HG02943 (cell line): ENCODE measurements around the gene UNC13B.
"Not testable (repeated sequence)": the region's sequence is repeated elsewhere in the genome, so short reads cannot be mapped to it uniquely, and the experiment has no call there.

Source experiments
- ATAC-seq: cut with Tn5 transposase; IDR thresholded peaks from one replicate; pipeline ENCODE4 v1.9.1; 2021; ENCODE audit warnings: mild to moderate bottlenecking, low read depth, moderate library complexity; ENCODE audit not compliant: unreplicated experiment

The UNC13B gene

DNA sequence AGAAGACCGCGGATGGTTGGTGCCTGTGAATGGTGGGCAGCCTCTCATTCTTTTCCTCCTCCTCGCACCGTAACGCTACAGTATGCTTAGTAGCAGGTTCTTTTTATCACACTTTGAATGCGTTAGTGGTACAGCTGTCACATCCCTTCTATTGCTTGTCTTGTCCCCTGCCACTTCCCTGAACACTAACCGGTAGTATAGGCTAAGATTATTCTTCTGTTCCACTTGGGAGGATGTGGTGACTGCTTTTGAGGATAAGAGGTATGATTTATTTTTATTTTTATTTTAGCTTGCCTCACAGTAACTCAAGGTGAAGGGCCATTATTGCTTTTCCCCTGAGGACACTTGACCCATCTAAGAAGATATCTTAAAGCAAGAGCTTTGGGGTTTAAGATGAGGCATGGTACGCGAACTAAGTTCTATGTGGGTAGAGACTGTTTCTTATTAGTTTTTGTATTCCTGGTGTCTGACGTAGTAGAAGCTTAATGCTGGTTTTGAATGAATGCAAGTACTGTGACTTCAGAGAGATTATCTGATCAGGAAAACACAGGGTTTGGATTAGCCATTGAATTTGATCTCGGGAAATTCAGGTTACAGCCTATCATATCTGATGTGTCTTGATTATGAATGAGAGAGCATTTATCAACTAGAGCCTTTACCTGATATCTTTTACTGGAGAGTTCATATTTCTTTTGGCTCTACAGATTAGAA lies 951 bp downstream of the UNC13B start:
- no peak for ATAC-seq

GRCh38 chr9:35163413-35163812 lies 1.6 kb downstream of the UNC13B start:
- no peak for ATAC-seq

DNA sequence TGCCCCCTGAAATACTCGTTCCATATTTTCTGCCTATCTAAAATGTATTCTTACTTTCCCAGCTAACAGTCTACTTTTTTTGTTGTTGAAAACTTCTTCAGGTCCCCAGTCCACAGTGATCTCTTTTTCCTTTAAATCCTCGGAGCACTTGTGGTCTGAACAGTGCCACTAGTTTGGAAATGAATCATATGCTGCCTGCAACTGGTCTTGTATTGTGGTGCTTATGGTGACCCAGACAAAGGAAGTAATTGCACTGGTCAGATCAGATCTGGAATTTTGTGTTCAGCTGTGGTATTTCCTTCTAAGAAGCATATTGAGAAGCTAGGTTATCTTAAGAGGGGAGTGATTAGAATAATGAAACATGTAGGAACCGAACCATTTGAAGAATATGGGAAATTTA lies 2.9 kb downstream of the UNC13B start:
- no peak for ATAC-seq

GRCh38 chr9:35167429-35167828 lies 5.6 kb downstream of the UNC13B start:
- ATAC-seq, result not testable (repeated sequence)

DNA sequence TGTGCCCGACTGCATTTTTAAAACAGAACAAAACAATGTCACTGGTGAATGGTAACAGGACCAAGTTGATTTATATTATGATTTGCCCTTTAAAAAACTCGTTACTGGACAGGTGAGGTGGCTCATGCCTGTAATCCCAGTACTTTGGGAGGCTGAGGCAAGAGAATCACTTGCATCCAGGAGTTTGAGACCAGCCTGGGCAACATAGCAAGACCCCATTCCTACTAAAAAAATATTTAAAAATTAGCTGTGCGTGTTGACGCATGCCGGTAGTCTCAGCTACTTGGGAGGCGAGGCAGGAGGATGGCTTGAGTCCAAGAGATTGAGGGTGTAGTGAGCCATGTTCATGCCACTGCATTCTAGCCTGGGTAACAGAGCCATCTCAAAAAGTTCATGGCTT lies 7.2 kb downstream of the UNC13B start:
- no peak for ATAC-seq

GRCh38 chr9:35172878-35173277 lies 11.1 kb downstream of the UNC13B start:
- ATAC-seq, result no peak

DNA sequence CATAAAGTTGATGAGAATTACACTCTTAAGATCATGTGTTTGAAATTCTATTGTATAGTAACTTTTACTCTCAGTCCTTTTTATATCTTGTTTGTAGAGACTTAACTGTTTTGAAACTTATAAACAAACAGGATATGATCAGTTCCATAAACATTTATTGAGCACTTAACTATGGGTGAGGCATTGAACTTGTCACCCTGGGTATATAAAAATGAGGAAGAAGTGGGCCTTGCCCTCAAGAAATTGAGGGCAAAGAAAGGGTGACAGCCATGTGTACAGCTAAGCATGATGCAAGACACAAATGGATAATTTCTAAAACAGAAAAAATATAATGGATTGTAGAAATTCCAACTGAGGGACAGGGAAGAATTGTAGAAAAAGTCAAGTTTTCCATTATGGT lies 15.7 kb downstream of the UNC13B start:
- no peak for ATAC-seq

GRCh38 chr9:35179347-35180280 lies 17.8 kb downstream of the UNC13B start:
- no peak for ATAC-seq

DNA sequence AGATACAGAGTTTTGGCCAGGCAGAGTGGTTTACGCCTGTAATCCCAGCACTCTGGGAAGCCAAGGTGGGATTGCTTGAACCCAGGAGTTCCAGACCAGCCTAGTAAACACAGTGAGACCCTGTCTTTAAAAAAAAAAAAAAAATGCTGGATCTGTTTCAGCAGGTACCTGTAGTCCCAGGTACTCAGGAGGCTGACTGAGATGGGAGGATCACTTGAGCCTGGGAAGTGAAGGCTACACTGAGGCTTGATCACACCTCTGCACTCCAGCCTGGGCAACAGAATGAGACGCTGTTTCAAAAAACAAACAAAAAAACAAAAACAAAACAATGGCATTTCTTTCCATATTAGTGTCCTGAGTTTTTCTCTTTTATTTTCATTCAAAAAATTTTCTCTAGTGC lies 19.0 kb downstream of the UNC13B start:
- ATAC-seq, result no peak

GRCh38 chr9:35182401-35182800 lies 20.6 kb downstream of the UNC13B start:
- ATAC-seq, result not testable (repeated sequence)

DNA sequence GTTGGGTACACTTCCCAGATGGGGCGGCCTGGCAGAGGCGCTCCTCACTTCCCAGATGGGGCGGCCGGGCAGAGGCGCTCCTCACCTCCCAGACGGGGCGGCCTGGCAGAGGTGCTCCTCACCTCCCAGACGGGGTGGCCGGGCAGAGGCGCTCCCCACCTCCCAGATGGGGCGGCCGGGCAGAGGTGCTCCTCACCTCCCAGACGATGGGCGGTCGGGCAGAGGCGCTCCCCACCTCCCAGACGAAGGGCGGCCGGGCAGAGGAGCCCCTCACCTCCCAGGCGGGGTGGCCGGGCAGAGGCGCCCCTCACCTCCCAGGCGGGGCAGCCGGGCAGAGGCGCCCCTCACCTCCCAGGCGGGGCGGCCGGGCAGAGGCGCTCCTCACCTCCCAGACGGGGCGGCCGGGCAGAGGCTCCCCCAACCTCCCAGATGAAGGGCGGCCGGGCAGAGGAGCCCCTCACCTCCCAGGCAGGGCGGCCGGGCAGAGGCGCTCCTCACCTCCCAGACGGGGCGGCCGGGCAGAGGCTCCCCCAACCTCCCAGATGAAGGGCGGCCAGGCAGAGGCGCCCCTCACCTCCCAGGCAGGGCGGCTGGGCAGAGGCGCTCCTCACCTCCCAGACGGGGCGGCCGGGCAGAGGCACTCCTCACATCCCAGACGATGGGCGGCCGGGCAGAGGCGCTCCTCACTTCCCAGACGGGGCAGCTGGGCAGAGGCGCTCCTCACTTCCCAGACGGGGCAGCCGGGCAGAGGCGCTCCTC lies 21.4 kb downstream of the UNC13B start:
- ATAC-seq, result not testable (repeated sequence)

DNA sequence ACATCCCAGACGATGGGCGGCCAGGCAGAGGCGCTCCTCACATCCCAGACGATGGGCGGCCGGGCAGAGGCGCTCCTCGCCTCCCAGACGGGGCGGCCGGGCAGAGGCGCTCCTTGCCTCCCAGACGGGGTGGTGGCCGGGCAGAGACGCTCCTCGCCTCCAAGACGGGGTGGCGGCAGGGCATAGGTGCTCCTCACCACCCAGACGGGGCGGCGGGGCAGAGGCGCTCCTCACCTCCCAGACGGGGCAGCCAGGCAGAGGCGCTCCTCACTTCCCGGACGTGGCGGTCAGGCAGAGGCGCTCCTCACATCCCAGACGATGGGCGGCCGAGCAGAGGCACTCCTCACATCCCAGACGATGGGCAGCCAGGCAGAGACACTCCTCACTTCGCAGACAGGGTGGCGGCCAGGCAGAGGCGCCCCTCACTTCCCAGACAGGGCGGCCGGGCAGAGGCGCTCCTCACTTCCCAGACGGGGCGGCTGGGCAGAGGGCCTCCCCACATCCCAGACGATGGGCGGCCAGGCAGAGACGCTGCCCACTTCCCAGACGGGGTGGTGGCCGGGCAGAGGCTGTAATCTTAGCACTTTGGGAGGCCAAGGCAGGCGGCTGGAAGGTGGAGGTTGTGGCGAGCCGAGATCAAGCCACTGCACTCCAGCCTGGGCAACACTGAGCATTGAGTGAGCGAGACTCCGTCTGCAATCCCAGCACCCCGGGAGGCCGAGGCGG lies 22.1 kb downstream of the UNC13B start:
- ATAC-seq, result not testable (repeated sequence)

DNA sequence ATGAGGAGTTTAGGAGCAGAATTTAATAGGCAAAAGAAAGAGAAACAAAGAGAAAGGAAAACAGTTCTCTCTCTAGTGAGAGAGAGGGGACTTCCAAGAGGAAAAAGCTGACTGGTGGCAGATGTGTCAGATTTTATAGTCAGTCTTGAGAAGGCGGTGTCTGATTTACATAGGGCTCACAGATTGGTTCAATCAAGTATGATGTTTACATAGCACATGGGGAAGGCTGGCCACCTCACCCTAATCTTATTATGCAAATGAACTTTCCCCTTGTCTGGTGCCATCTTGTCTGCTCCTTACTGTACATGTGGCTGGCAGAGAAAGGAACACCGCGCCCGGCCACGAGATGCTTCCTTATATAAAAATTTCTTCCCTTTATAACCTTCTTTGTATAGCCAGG lies 24.7 kb downstream of the UNC13B start:
- no peak for ATAC-seq

DNA sequence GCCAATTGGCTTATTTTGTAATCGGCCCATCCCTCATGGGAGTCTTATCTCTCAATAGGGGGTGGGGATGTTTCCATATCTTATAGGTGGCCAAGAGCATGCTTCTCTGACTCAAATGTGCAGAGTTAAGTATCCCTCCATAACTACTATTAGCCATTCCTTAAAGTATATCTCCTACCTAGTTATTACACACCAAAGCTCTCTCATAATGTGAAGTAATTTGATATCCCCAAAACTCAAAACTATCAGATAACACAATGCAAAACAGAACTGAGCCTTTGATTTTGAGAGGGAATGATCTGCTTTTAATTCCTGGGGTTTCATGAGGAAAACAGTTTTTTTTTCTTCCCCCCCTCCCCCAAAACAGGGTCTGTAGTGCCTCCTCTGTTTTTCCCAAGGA lies 28.4 kb downstream of the UNC13B start:
- no peak for ATAC-seq

- no peak for ATAC-seq
Measured at GRCh38 chr9:35191105-35191504, 29.3 kb downstream of the UNC13B start.

- ATAC-seq, result no peak
Measured at GRCh38 chr9:35193762-35194161, 32.0 kb downstream of the UNC13B start.

- ATAC-seq, result no peak
Measured at GRCh38 chr9:35195683-35196082, 33.9 kb downstream of the UNC13B start.

DNA sequence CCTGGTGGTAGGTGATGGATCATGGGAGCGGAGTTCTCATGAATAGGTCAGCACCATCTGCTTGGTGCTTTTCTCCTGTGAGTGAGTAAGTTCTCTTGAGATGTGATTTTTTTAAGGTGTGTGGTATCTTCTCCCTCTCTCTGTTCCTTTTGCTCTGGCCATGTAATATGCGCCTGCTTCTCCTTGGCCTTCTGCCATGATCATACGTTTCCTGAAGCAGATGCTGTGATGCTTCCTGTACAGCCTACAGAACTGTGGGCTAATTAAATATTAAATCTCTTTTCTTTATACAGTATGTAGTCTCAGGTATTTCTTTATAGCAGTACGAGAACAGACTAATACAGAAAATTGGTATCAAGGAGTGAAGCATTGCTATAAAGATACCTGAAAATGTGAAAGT lies 36.4 kb downstream of the UNC13B start:
- ATAC-seq, result no peak

DNA sequence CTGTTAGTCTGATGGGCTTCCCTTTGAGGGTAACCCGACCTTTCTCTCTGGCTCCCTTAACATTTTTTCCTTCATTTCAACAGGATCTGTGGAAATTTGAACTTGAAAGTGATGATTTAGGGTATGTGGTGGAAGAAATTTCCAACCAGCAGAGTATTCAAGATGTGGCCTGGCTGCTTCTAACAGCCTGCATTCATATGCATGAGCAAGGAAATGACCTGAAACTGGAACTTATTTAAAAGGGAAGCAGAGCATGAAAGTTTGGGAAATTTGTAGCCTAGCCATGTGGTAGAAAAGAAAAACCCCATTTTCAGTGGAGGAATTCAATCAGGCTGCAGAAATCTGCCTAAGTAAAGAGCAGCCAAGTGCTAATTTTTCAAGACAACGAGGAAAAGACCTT lies 41.7 kb downstream of the UNC13B start:
- ATAC-seq, result no peak

DNA sequence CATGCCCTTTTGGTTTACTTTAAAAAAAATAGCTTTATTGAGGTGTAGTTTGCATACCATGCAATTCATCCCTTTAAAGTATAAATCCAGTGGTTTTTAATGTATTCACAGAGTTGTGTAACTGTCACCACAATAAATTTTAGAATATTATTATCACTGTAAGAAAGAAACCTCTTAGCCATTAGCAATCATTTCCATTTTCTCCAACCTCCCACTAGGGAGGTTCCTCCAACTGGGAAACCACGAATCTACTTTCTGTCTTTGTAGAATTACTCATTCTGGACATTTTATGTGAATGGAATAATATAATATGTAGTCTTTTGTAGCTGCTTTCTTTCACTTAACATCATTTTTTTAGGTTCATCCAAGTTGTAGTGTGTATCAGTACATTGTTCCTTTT lies 43.5 kb downstream of the UNC13B start:
- ATAC-seq, result no peak
